CD14-positive monocyte (primary cell): ENCODE measurements around the gene S100A5. TPM values are rescaled to one million over a fixed set of nuclear protein-coding genes. Genes with fewer than 3 reads are reported as not detected.
"Not testable (repeated sequence)": the region's sequence is repeated elsewhere in the genome, so short reads cannot be mapped to it uniquely, and the experiment has no call there.

Source experiments
- DNase-seq, 3 donors: peaks; one replicate each; pipeline ENCODE4 v3.0.0-alpha.2; 2011 to 2022
- H2AFZ ChIP-seq: 2 replicates; pipeline ENCODE4 v1.6.0; 2012; ENCODE audit warnings: mild to moderate bottlenecking, low read depth, low read length, inconsistent platforms; ENCODE audit not compliant: insufficient read depth, poor library complexity, severe bottlenecking
- H3K27ac ChIP-seq, 2 donors: 1 replicate in 1 of 2; 2 replicates in 1 of 2; pipeline ENCODE4 v1.5.1; 2012 to 2013; ENCODE audit warnings: low read length in 2 of 2, control low read depth in 1 of 2, inconsistent platforms in 1 of 2, low read depth in 1 of 2, mild to moderate bottlenecking in 1 of 2
- H3K27me3 ChIP-seq, 2 donors: one replicate each; pipeline versions ENCODE4 v1.6.0 to v1.6.1; 2011 to 2013; ENCODE audit warnings: low read length in 2 of 2; ENCODE audit not compliant: control insufficient read depth in 2 of 2, insufficient read depth in 2 of 2
- H3K36me3 ChIP-seq, 2 donors: replicated peaks in 1 of 2; 1 replicate in 1 of 2; 2 replicates in 1 of 2; pipeline versions ENCODE4 v1.5.1 to v1.6.1; 2012 to 2013; ENCODE audit warnings: low read length in 2 of 2, control low read depth in 1 of 2, inconsistent platforms in 1 of 2, mild to moderate bottlenecking in 1 of 2; ENCODE audit not compliant: insufficient read depth in 2 of 2, control insufficient read depth in 1 of 2
- H3K4me1 ChIP-seq, 2 donors: 1 replicate in 1 of 2; 2 replicates in 1 of 2; pipeline versions ENCODE4 v1.5.1 to v1.6.1; 2012 to 2013; ENCODE audit warnings: low read length in 2 of 2, control low read depth in 1 of 2, inconsistent platforms in 1 of 2, mild to moderate bottlenecking in 1 of 2, moderate library complexity in 1 of 2; ENCODE audit not compliant: insufficient read depth in 2 of 2, control insufficient read depth in 1 of 2
- H3K4me2 ChIP-seq: replicated peaks from 2 replicates; pipeline ENCODE3; 2012; ENCODE audit warnings: low read length, moderate library complexity, mild to moderate bottlenecking; ENCODE audit not compliant: poor library complexity, severe bottlenecking; ENCODE audit errors: extremely low read depth
- H3K4me3 ChIP-seq, 3 experiments: fragments of 200-600 bp in 1 of 3; sonication (generic) in 1 of 3; replicated peaks in 1 of 3; 1 replicate in 2 of 3; 2 replicates in 1 of 3; pipeline ENCODE4 v1.5.1; 2011 to 2013; ENCODE audit warnings: low read length in 3 of 3, mild to moderate bottlenecking in 3 of 3, control low read depth in 2 of 3, low read depth in 2 of 3, inconsistent platforms in 1 of 3, moderate library complexity in 1 of 3
- H3K79me2 ChIP-seq: 2 replicates; pipeline ENCODE4 v1.6.0; 2012; ENCODE audit warnings: mild to moderate bottlenecking, control low read depth, inconsistent platforms, low read length, moderate library complexity; ENCODE audit not compliant: insufficient read depth
- H3K9ac ChIP-seq: 2 replicates; pipeline ENCODE4 v1.6.0; 2017; ENCODE audit warnings: low read length, mild to moderate bottlenecking; ENCODE audit not compliant: insufficient read depth, poor library complexity, severe bottlenecking
- H3K9me3 ChIP-seq, 2 donors: replicated peaks in 1 of 2; 1 replicate in 1 of 2; 2 replicates in 1 of 2; pipeline versions ENCODE4 v1.5.1 to v1.6.1; 2012 to 2013; ENCODE audit warnings: low read length in 2 of 2, control low read depth in 1 of 2; ENCODE audit not compliant: control insufficient read depth in 1 of 2, insufficient read depth in 1 of 2
- H4K20me1 ChIP-seq: 2 replicates; pipeline ENCODE4 v1.6.0; 2012; ENCODE audit warnings: mild to moderate bottlenecking, low read length, control low read depth, moderate library complexity; ENCODE audit not compliant: insufficient read depth
- H3K27ac Mint-ChIP-seq, 7 donors: one replicate each; pipeline ENCODE4 v1.8.0; 2020; ENCODE audit warnings: mild to moderate bottlenecking in 7 of 7, mixed read lengths in 7 of 7, moderate library complexity in 6 of 7, inconsistent platforms in 2 of 7
- H3K27me3 Mint-ChIP-seq, 3 donors: one replicate each; pipeline ENCODE4 v1.8.0; 2021 to 2022; ENCODE audit warnings: low read depth in 3 of 3, mild to moderate bottlenecking in 3 of 3, mixed read lengths in 3 of 3, moderate library complexity in 3 of 3, inconsistent platforms in 1 of 3
- H3K36me3 Mint-ChIP-seq, 2 donors: one replicate each; pipeline ENCODE4 v1.8.0; 2020; ENCODE audit warnings: mixed read lengths in 2 of 2, inconsistent platforms in 1 of 2, mild to moderate bottlenecking in 1 of 2
- H3K4me1 Mint-ChIP-seq: one replicate; pipeline ENCODE4 v1.8.0; 2020; ENCODE audit warnings: mild to moderate bottlenecking, mixed read lengths
- H3K4me3 Mint-ChIP-seq, 2 donors: one replicate each; pipeline ENCODE4 v1.8.0; 2020; ENCODE audit warnings: mild to moderate bottlenecking in 2 of 2, mixed read lengths in 2 of 2, moderate library complexity in 1 of 2
- H3K9me3 Mint-ChIP-seq, 7 donors: one replicate each; pipeline ENCODE4 v1.8.0; 2020 to 2022; ENCODE audit warnings: mixed read lengths in 7 of 7, mild to moderate bottlenecking in 6 of 7, moderate library complexity in 6 of 7, inconsistent platforms in 2 of 7
- WGBS: methylation state at CpG from one replicate; pipeline ENCODE4 v1.1.5; 2013; ENCODE audit warnings: missing lambda C conversion rate; ENCODE audit not compliant: insufficient coverage; 5-methylcytosine and 5-hydroxymethylcytosine counted together
- intact Hi-C, 2 donors: fragments of 100-400 bp; cut with micrococcal nuclease; formaldehyde crosslinking; loops; one replicate each; pipeline versions ENCODE4 v1.15.0 to v1.15.1; 2023
- polyA minus RNA-seq: library from RNA; depleted of rRNA, polyadenylated mRNA; stranded (reverse); fragments of >200 nt; gene quantifications from 2 replicates; pipeline ENCODE4 v1.2.3, GENCODE V29; 2012
- polyA plus RNA-seq, 3 donors: library from polyadenylated mRNA; depleted of rRNA in 1 of 3; unstranded in 2 of 3; stranded (reverse) in 1 of 3; fragments of 300-500 nt in 2 of 3; fragments of >200 nt in 1 of 3; fragmentation: Illumina TruSeq in 2 of 3; gene quantifications; 1 replicate in 2 of 3; 2 replicates in 1 of 3; pipeline ENCODE4 v1.2.3, GENCODE V29; 2012 to 2021
- total RNA-seq, 12 experiments: library from RNA in 1 of 12; stranded (reverse) in 1 of 12; fragments of 120-200 nt in 1 of 12; gene quantifications; one replicate each; pipeline ENCODE4 v1.2.4 and lab custom pipeline; 2013 to 2026; ENCODE audit warnings: mixed read lengths in 6 of 12, inconsistent platforms in 1 of 12
- TF ChIP-seq, protein P1 (sequence below): fragments of 200-600 bp; IDR thresholded peaks from one replicate; pipeline ENCODE4 v1.8.0; 2022; ENCODE audit warnings: antibody characterized with exemption, mild to moderate bottlenecking

Gene S100A5
- total RNA-seq (2013) = 0.79 TPM
- polyA plus RNA-seq = 1 to 10 TPM in 2 of 3 donors, not detected in 1; 1.4 to 2.1 TPM
- not detected in 2 replicates for polyA minus RNA-seq
- 0.06 to 5.2 (median 1.4) reads per million in 11 experiments for total RNA-seq (lab: John Stamatoyannopoulos, UW)

GRCh38 chr1:153540394-153541361 is at the start of gene S100A5:
S100A5 (minus strand) TSS chr1:153540934; CDS start chr1:153540191, 743 bp downstream.
- peak; percentile 76 to 86 (median 85) for DNase-seq
- Mint-ChIP-seq H3K27ac (peak within 1 kb of the TSS; percentile 90 to 98 (median 95)), H3K4me1 (peaks cover 86% of the 10 kb centered on the region), H3K9me3 (peaks cover 0 to 1% (median 0%) of the 10 kb centered on the region in 7 donors), H3K27me3 (peaks cover 0 to 5% (median 0%) of the 10 kb centered on the region in 3 donors), H3K4me3 (peak within 1 kb of the TSS; percentile 60 to 83), H3K36me3 (peaks cover 37 to 42% of the 10 kb centered on the region in 2 donors)
- peak within 1 kb of the TSS in 1 of 3 experiments; percentile 94 for H3K4me3 ChIP-seq
- H3K9ac ChIP-seq = peak within 1 kb of the TSS; percentile 51
- H3K27me3 ChIP-seq = no peaks in the 10 kb centered on the region
- TF ChIP-seq, protein P1, sequence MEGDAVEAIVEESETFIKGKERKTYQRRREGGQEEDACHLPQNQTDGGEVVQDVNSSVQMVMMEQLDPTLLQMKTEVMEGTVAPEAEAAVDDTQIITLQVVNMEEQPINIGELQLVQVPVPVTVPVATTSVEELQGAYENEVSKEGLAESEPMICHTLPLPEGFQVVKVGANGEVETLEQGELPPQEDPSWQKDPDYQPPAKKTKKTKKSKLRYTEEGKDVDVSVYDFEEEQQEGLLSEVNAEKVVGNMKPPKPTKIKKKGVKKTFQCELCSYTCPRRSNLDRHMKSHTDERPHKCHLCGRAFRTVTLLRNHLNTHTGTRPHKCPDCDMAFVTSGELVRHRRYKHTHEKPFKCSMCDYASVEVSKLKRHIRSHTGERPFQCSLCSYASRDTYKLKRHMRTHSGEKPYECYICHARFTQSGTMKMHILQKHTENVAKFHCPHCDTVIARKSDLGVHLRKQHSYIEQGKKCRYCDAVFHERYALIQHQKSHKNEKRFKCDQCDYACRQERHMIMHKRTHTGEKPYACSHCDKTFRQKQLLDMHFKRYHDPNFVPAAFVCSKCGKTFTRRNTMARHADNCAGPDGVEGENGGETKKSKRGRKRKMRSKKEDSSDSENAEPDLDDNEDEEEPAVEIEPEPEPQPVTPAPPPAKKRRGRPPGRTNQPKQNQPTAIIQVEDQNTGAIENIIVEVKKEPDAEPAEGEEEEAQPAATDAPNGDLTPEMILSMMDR = no peak
- intact Hi-C loops = no loop called here
- H3K4me2 ChIP-seq = peak within 1 kb of the TSS; percentile 98
- peak within 1 kb of the TSS; percentile 72 to 91 for H3K27ac ChIP-seq
- peaks cover 20 to 27% of the 10 kb centered on the region in 2 donors for H3K36me3 ChIP-seq
- 44% methylated on average over 7 of the region's 11 CpGs for WGBS
- no peaks in the 10 kb centered on the region for H3K9me3 ChIP-seq
- peaks cover 70 to 88% of the 10 kb centered on the region in 2 donors for H3K4me1 ChIP-seq
- H3K79me2 ChIP-seq = peaks cover 40% of the 10 kb centered on the region
- no peak within 1 kb of the TSS for H2AFZ ChIP-seq
- peaks cover 37% of the 10 kb centered on the region for H4K20me1 ChIP-seq

DNA sequence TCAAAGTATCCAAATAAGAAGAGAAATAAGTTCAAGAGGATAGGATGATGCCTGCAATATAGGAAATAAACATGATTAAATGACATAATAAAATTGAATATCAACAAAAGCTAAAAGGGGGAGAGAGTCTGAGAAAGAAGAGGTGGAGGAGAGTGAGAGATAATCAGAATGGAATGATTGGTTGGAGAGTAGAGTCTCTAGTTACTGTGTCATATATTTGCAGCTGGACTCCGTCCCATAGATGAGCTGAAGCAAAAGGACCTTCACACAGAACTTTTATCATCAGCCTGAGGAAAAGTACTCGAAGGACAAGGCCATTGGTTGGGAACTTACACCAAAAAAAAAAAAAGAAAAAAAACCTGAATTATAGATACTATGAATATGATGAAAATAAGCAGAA is 47.7 kb upstream of the S100A5 start:
- DNase-seq = no peak
- Histone ChIP-seq H3K4me1 (no peaks in the 10 kb centered on the region), H3K4me3 (no peak overlapping the region), H3K79me2 (no peaks in the 10 kb centered on the region), H3K27ac (no peak overlapping the region), H3K27me3 (no peaks in the 10 kb centered on the region), H3K9ac (no peak overlapping the region), H2AFZ (no peak overlapping the region), H3K36me3 (no peaks in the 10 kb centered on the region), H3K9me3 (no peaks in the 10 kb centered on the region), H4K20me1 (no peaks in the 10 kb centered on the region), H3K4me2 (no peak overlapping the region)
- Mint-ChIP-seq H3K4me3 (no peak overlapping the region), H3K36me3 (no peaks in the 10 kb centered on the region), H3K4me1 (peaks cover 4% of the 10 kb centered on the region), H3K27me3 (peaks cover 4 to 11% (median 4%) of the 10 kb centered on the region in 3 donors), H3K27ac (peak overlapping the region in 2 of 7 donors; percentile 35 to 58), H3K9me3 (peaks cover 0 to 1% (median 0%) of the 10 kb centered on the region in 7 donors)
- intact Hi-C loops = no loop called here
- TF ChIP-seq, protein P1 = no peak
- no CpG with 5 or more reads among the region's 2 CpGs for WGBS

- H3K79me2 ChIP-seq = not testable (repeated sequence)
Measured at GRCh38 chr1:153588033-153588432, 47.3 kb upstream of the S100A5 start.

More at GRCh38 chr1:153588033-153588432, 47.3 kb upstream of the S100A5 start:
- H3K27ac Mint-ChIP-seq = peak overlapping the region in 1 of 7 donors; percentile 58
- peaks cover 4 to 11% (median 4%) of the 10 kb centered on the region in 3 donors for H3K27me3 Mint-ChIP-seq
- H3K9me3 Mint-ChIP-seq, H3K27me3 ChIP-seq, H3K9me3 ChIP-seq, H3K4me1 ChIP-seq, intact Hi-C loops, H3K36me3 ChIP-seq, H3K4me3 ChIP-seq, H3K4me3 Mint-ChIP-seq, H2AFZ ChIP-seq, H3K27ac ChIP-seq, H3K36me3 Mint-ChIP-seq, H3K4me2 ChIP-seq, DNase-seq, H4K20me1 ChIP-seq, H3K9ac ChIP-seq, H3K4me1 Mint-ChIP-seq: not testable (repeated sequence)
- WGBS = 79% methylated on average over 8 of the region's 10 CpGs
